HCT116 (cell line): ENCODE results near the gene PLEKHG5. TPM values are rescaled to one million over a fixed set of nuclear protein-coding genes. Genes with fewer than 3 reads are reported as not detected.

Experiments used
- ATAC-seq: fragments of 200-7000 bp; cut with Tn5 transposase; 2 replicates; pipeline ENCODE4 v1.9.1; 2020; ENCODE audit warnings: mild to moderate bottlenecking, moderate library complexity
- BruUV-seq: library from RNA; stranded (reverse); fragments of 400-500 nt; replicated peaks from 2 replicates; lab custom pipeline; 2021; lab: Mats Ljungman, UMichigan
- CTCF ChIA-PET: fragments of 300-600 bp; sonication (Branson Sonifier 250); formaldehyde crosslinking; loops from one replicate; lab custom pipeline; 2021; ENCODE audit warnings: antibody characterized with exemption; lab: Charles Lee
- POLR2A ChIA-PET: fragments of 300-600, 350-600 bp; sonication (Branson Sonifier 250); formaldehyde crosslinking; loops from one replicate; lab custom pipeline; 2021; ENCODE audit warnings: antibody characterized with exemption; lab: Charles Lee
- RAD21 ChIA-PET, 2 experiments: fragments of 300-600 bp; sonication (Branson Sonifier 250); formaldehyde crosslinking; loops; one replicate each; lab custom pipeline; 2023; ENCODE audit warnings: low total read pairs in 2 of 2; ENCODE audit not compliant: uncharacterized antibody in 2 of 2, unreplicated experiment in 2 of 2, low non-redundant PET in 1 of 2; lab: Charles Lee
- DNase-seq: peaks from one replicate; pipeline ENCODE4 v3.0.0-alpha.2; 2010; ENCODE audit warnings: low read depth, low spot score
- H2AFZ ChIP-seq: fragments of 200-600 bp; shearing (Covaris generic), sonication (generic); 2 replicates; pipeline ENCODE4 v1.6.1; 2017; ENCODE audit warnings: low read depth, mixed run types, mixed read lengths, antibody characterized with exemption, low read length; ENCODE audit not compliant: poor library complexity, severe bottlenecking
- H3K27ac ChIP-seq: 2 replicates; pipeline ENCODE4 v1.5.1; 2012; ENCODE audit warnings: low read depth, low read length
- H3K27me3 ChIP-seq: fragments of 200-600 bp; sonication (generic); 2 replicates; pipeline ENCODE4 v1.6.1; 2016; ENCODE audit warnings: mixed run types, low read length, mixed read lengths; ENCODE audit not compliant: insufficient read depth
- H3K36me3 ChIP-seq, 2 experiments: fragments of 200-500 bp in 1 of 2; fragments of 200-600 bp in 1 of 2; sonication (Bioruptor generic) in 1 of 2; sonication (generic) in 1 of 2; 2 replicates each; pipeline versions ENCODE4 v1.5.1 to v1.6.1; 2014 to 2016; ENCODE audit warnings: low read length in 2 of 2, inconsistent platforms in 1 of 2, mixed read lengths in 1 of 2, mixed run types in 1 of 2; ENCODE audit not compliant: insufficient read depth in 2 of 2, control insufficient read depth in 1 of 2
- H3K4me1 ChIP-seq, 2 experiments: fragments of 200-600 bp in 1 of 2; sonication (generic) in 1 of 2; 2 replicates each; pipeline versions ENCODE4 v1.5.1 to v1.6.1; 2012 to 2017; ENCODE audit warnings: low read length in 2 of 2, inconsistent platforms in 1 of 2, mild to moderate bottlenecking in 1 of 2, mixed read lengths in 1 of 2, mixed run types in 1 of 2, moderate library complexity in 1 of 2; ENCODE audit not compliant: insufficient read depth in 2 of 2, control insufficient read depth in 1 of 2
- H3K4me2 ChIP-seq: fragments of 200-600 bp; sonication (generic); 2 replicates; pipeline ENCODE4 v1.6.1; 2017; ENCODE audit warnings: mixed run types, low read length, mixed read lengths
- H3K4me3 ChIP-seq, 2 experiments: fragments of 200-600 bp in 1 of 2; sonication (generic) in 1 of 2; replicated peaks in 1 of 2; 2 replicates each; pipeline ENCODE4 v1.5.1; 2011 to 2016; ENCODE audit warnings: low read length in 2 of 2, control low read depth in 1 of 2, low read depth in 1 of 2, mild to moderate bottlenecking in 1 of 2, mixed read lengths in 1 of 2, mixed run types in 1 of 2
- H3K79me2 ChIP-seq: fragments of 200-600 bp; sonication (generic); 2 replicates; pipeline ENCODE4 v1.6.1; 2017; ENCODE audit warnings: mild to moderate bottlenecking, mixed run types, low read length, moderate library complexity, mixed read lengths; ENCODE audit not compliant: insufficient read depth
- H3K9ac ChIP-seq: fragments of 200-600 bp; sonication (generic); 2 replicates; pipeline ENCODE4 v1.6.1; 2016; ENCODE audit warnings: low read length, mixed read lengths
- H3K9me2 ChIP-seq: fragments of 200-600 bp; sonication (generic), shearing (Covaris generic); 2 replicates; pipeline ENCODE4 v1.6.1; 2017; ENCODE audit warnings: mixed run types, mild to moderate bottlenecking, moderate library complexity; ENCODE audit not compliant: insufficient read depth
- H3K9me3 ChIP-seq, 2 experiments: fragments of 200-500 bp in 1 of 2; fragments of 200-600 bp in 1 of 2; sonication (Bioruptor generic) in 1 of 2; sonication (generic) in 1 of 2; 2 replicates each; pipeline ENCODE4 v1.6.1; 2014 to 2017; ENCODE audit warnings: low read length in 2 of 2, mixed read lengths in 2 of 2, inconsistent platforms in 1 of 2, low read depth in 1 of 2, mild to moderate bottlenecking in 1 of 2, mixed run types in 1 of 2, moderate library complexity in 1 of 2; ENCODE audit not compliant: control insufficient read depth in 1 of 2, insufficient read depth in 1 of 2
- H4K20me1 ChIP-seq: fragments of 200-600 bp; sonication (generic), shearing (Covaris generic); 2 replicates; pipeline ENCODE4 v1.6.1; 2017; ENCODE audit warnings: mixed run types, mild to moderate bottlenecking, moderate library complexity; ENCODE audit not compliant: insufficient read depth
- ATF3 ChIP-seq: IDR thresholded peaks from 2 replicates; pipeline ENCODE4 v1.6.1; 2012
- CBX3 ChIP-seq: IDR thresholded peaks from 2 replicates; pipeline ENCODE4 v1.6.1; 2012; ENCODE audit warnings: low read depth
- CEBPB ChIP-seq: IDR thresholded peaks from 2 replicates; pipeline ENCODE4 v1.6.1; 2012; ENCODE audit warnings: low read depth
- EGR1 ChIP-seq: IDR thresholded peaks from 2 replicates; pipeline ENCODE4 v1.6.1; 2012; ENCODE audit warnings: low read depth
- ELF1 ChIP-seq: IDR thresholded peaks from 2 replicates; pipeline ENCODE4 v1.6.1; 2012; ENCODE audit warnings: low read depth, borderline replicate concordance
- EZH2 ChIP-seq: fragments of 200-600 bp; sonication (generic); IDR thresholded peaks from 2 replicates; pipeline ENCODE4 v1.6.1; 2017; ENCODE audit warnings: antibody characterized with exemption, mixed run types
- EZH2phosphoT487 ChIP-seq: fragments of 200-600 bp; IDR thresholded peaks from 2 replicates; pipeline ENCODE4 v1.6.1; 2018; ENCODE audit warnings: antibody characterized with exemption, borderline replicate concordance
- JUND ChIP-seq: IDR thresholded peaks from 2 replicates; pipeline ENCODE4 v1.6.1; 2012
- MAX ChIP-seq: IDR thresholded peaks from 2 replicates; pipeline ENCODE4 v1.6.1; 2012
- POLR2A ChIP-seq: IDR thresholded peaks from 2 replicates; pipeline ENCODE4 v1.7.0; 2011; ENCODE audit warnings: borderline replicate concordance; ENCODE audit not compliant: insufficient read depth, insufficient read length; ENCODE audit errors: extremely low read depth
- RAD21 ChIP-seq: IDR thresholded peaks from 2 replicates; pipeline ENCODE4 v1.6.1; 2012; ENCODE audit warnings: low read depth, mild to moderate bottlenecking
- REST ChIP-seq: IDR thresholded peaks from 2 replicates; pipeline ENCODE4 v1.6.1; 2012; ENCODE audit warnings: low read depth
- SIN3A ChIP-seq: IDR thresholded peaks from 2 replicates; pipeline ENCODE4 v1.6.1; 2012; ENCODE audit warnings: low read depth
- SP1 ChIP-seq: IDR thresholded peaks from 2 replicates; pipeline ENCODE4 v1.6.1; 2012; ENCODE audit warnings: low read depth
- SRF ChIP-seq: IDR thresholded peaks from 2 replicates; pipeline ENCODE4 v1.6.1; 2012; ENCODE audit warnings: low read depth
- TCF7L2 ChIP-seq: IDR thresholded peaks from 2 replicates; pipeline ENCODE4 v1.7.0; 2011; ENCODE audit warnings: borderline replicate concordance, inconsistent platforms; ENCODE audit not compliant: insufficient read depth, insufficient read length; ENCODE audit errors: extremely low read depth
- YY1 ChIP-seq: IDR thresholded peaks from 2 replicates; pipeline ENCODE4 v1.6.1; 2011; ENCODE audit warnings: low read length, low read depth, moderate library complexity, mild to moderate bottlenecking; ENCODE audit not compliant: insufficient replicate concordance; ENCODE audit errors: extremely low read depth
- ZBTB33 ChIP-seq: IDR thresholded peaks from 2 replicates; pipeline ENCODE4 v1.6.1; 2011; ENCODE audit warnings: mild to moderate bottlenecking, low read length, moderate library complexity; ENCODE audit not compliant: insufficient replicate concordance; ENCODE audit errors: extremely low read depth
- ZFX ChIP-seq: fragments of 450-650 bp; IDR thresholded peaks from 2 replicates; pipeline ENCODE4 v1.6.1; 2017
- intact Hi-C: fragments of 100-400 bp; cut with micrococcal nuclease; formaldehyde crosslinking; loops from 2 replicates; pipeline ENCODE4 v1.10.0; 2022
- total RNA-seq: library from RNA; stranded (reverse); gene quantifications from one replicate; pipeline ENCODE4 v1.2.1, GENCODE V29; 2021; ENCODE audit not compliant: unreplicated experiment
- TF ChIP-seq, protein P1 (sequence below), 3 experiments: fragments of 200-600 bp in 1 of 3; sonication (generic) in 1 of 3; IDR thresholded peaks in 2 of 3; conservative IDR thresholded peaks in 1 of 3; 2 replicates each; pipeline ENCODE4 v1.5.1; 2012 to 2017; ENCODE audit warnings: low read depth in 2 of 3, low read length in 2 of 3, antibody characterized with exemption in 1 of 3, borderline replicate concordance in 1 of 3, control low read depth in 1 of 3, mild to moderate bottlenecking in 1 of 3, mixed read lengths in 1 of 3, mixed run types in 1 of 3, moderate library complexity in 1 of 3; ENCODE audit not compliant: insufficient read depth in 1 of 3

The PLEKHG5 gene
- total RNA-seq, 1 experiment from 2014 or later = 33.0 TPM

DNA sequence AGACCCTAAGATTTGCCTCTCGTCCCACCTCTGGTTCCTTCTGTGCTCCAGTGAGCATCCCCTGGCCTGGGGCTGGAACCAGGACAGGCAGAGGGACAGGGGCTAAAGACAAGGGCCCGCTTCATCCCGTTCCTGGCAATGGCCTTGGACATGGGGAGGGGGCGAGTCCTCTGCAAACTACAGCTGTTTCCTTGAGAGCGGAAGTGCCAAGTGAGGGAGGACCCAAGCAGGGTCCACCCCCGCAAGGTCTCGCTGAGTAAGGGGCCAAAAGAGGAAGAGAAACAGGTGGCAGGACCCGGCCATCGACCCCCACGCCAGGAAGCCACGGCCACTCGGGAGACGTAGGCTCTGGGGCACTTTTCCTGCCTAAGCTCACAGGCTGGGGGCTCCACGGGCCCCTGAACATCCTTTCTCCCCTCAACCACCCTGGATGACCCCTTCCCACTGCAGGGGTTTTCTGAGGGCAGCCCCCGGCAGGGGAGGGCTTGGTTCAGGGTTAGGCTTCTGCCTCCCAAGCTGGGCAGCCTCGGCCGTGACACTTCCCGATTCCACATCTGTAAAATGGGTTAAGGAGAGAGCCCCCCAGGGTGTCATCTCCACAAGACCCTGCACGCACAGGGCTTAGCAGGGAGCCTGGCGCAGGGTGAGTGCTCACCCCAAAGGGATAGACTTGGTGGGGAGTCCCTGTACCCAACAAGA lies 17.9 kb upstream of the PLEKHG5 start:
- Histone ChIP-seq H3K79me2 (no peaks in the 10 kb centered on the region), H3K9ac (no peak overlapping the region), H3K27me3 (no peaks in the 10 kb centered on the region), H3K9me3 (no peaks in the 10 kb centered on the region), H3K4me1 (no peaks in the 10 kb centered on the region), H3K36me3 (no peaks in the 10 kb centered on the region), H3K4me3 (no peak overlapping the region), H2AFZ (no peak overlapping the region), H3K4me2 (no peak overlapping the region)
- no peak for ATAC-seq
- CTCF ChIA-PET = no interaction called here
- RAD21 ChIA-PET = no interaction called here
- intact Hi-C loops = no loop called here
- TF ChIP-seq SIN3A = no peak
- no peak for TF ChIP-seq ELF1
- TF ChIP-seq ZFX = no peak
- no peak for TF ChIP-seq CEBPB
- no peak for TF ChIP-seq JUND
- no peak for TF ChIP-seq YY1
- no peak for TF ChIP-seq RAD21
- no peak for TF ChIP-seq EZH2
- no peak for TF ChIP-seq REST
- TF ChIP-seq, protein P1, sequence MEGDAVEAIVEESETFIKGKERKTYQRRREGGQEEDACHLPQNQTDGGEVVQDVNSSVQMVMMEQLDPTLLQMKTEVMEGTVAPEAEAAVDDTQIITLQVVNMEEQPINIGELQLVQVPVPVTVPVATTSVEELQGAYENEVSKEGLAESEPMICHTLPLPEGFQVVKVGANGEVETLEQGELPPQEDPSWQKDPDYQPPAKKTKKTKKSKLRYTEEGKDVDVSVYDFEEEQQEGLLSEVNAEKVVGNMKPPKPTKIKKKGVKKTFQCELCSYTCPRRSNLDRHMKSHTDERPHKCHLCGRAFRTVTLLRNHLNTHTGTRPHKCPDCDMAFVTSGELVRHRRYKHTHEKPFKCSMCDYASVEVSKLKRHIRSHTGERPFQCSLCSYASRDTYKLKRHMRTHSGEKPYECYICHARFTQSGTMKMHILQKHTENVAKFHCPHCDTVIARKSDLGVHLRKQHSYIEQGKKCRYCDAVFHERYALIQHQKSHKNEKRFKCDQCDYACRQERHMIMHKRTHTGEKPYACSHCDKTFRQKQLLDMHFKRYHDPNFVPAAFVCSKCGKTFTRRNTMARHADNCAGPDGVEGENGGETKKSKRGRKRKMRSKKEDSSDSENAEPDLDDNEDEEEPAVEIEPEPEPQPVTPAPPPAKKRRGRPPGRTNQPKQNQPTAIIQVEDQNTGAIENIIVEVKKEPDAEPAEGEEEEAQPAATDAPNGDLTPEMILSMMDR (IDR thresholded peaks at IDR 0.05 in 2 of 3, conservative IDR thresholded peaks at IDR 0.05 in 1 of 3; ENCODE audit: borderline replicate concordance in 1 of 3, insufficient read depth in 1 of 3, low read depth in 2 of 3, low read length in 2 of 3) = no peak
- no peak for TF ChIP-seq TCF7L2
- no peak for TF ChIP-seq MAX
- no peak for TF ChIP-seq SRF
- no peak for TF ChIP-seq EGR1
- no peak for TF ChIP-seq ZBTB33
- TF ChIP-seq EZH2phosphoT487 = no peak
- no peak for TF ChIP-seq POLR2A
- TF ChIP-seq ATF3 = no peak
- TF ChIP-seq CBX3 = no peak
- no peak for TF ChIP-seq SP1
- TF ChIP-seq, all 23 proteins: peak for 0
- BruUV-seq = no TSS peak
- POLR2A ChIA-PET = no interaction called here
- H3K9me2 ChIP-seq = no peaks in the 10 kb centered on the region
- H3K27ac ChIP-seq = no peak overlapping the region
- DNase-seq = no peak
- H4K20me1 ChIP-seq = no peaks in the 10 kb centered on the region
